NCI-H82 treated with DMSO at 0.1 percent for 48 hours (cell line): ENCODE results near the gene KCNMA1.

Source experiments
- DNase-seq: peaks from one replicate; lab custom pipeline; 2025; ENCODE audit not compliant: unreplicated experiment; lab: John Stamatoyannopoulos, UW

KCNMA1 gene

DNA sequence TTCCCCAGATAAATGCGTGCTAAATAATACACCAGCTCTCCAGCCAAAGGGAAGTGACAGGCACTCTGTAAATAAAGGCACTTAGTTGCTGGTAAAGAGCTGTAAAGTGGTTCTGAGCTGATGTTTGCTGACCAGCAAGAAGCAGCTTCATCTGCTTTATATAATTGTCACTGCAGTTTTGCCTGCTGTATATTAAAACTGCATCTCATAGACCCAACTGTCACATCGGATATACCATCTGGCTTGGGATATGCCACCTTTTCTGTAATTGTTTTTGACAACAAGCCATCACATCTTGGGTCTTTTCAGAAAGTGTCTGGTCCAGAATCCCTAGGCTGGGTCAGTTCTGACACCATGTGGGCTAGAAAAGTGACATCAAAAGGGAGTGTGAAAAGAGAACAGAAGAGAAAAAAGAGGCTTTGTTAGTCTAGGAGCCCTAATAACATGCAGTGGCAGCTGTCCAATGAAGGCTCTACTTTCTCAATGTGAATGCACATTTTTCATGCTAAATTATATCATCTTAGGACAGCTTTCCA, 697.6 kb downstream of the KCNMA1 start:
- DNase-seq: no peak

DNA sequence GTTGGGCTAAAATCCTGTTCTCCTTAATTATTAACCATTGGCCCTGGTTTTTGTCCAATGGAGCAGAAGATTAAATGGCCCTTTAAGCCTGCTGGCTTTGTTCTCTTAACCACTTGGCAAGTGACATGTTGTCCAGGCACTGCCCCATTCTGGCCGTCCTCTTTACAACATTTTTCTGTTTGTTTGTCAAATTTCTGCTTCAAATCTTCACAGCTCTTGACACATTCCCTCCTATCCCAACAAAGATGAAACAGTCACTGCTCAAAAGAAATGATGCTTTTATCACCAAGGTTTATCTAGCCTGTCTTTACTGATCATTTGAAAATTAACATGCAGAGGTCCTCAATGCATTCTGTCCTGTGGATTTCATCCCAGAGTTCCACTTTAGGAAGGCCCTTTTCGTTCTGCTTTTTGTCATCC, 700.4 kb downstream of the KCNMA1 start:
- DNase-seq: no peak

DNA sequence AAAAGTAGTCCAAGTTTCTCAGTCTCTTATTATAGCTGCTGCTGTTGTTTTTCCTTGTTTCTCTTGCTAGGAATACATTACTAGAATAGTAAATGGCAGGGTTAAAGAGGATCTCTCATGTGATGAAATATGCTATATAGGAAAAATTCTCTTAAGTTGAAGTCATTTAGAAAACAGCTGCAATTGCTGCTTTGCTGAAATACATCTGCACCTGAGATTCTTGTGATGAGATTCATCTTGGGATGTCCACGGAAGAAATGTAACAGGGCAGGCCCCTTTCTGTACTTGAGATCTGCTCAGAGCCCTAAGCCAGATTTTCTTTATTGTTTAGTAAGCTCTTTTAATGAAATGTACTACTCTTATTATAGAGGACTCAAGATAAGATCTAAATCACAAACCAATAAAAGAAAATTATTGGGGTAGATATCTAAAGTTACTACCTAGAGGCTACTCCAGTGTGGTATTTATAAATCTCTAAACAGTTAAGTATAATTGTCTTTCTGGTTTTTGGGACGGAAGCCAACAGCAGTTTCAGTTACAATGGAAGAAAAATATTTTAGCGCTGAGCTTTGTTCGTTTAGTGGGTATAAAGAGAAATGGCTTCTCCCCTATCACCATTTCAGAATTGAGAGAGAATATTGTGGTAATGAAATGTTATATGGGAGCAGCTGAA, 701.5 kb downstream of the KCNMA1 start:
- no peak for DNase-seq

DNA sequence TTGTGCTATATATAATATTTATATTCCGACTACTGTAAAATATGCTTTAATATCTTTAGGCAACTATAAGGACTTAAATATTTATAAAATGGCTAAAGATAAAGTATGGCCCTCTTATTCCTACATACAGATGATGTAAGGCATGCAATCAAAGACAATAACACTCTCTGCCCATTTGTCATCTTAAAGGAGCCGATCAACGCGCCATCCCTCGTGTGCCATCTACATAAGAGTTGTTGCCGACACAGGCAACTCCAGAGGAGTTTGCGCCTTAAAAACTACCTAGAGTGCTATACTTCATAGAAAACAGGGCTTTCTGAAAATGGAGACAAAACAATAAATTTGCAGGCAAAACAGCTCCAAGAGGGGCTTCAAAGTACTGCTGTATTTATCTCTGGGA, 709.0 kb downstream of the KCNMA1 start:
- DNase-seq: no peak

DNA sequence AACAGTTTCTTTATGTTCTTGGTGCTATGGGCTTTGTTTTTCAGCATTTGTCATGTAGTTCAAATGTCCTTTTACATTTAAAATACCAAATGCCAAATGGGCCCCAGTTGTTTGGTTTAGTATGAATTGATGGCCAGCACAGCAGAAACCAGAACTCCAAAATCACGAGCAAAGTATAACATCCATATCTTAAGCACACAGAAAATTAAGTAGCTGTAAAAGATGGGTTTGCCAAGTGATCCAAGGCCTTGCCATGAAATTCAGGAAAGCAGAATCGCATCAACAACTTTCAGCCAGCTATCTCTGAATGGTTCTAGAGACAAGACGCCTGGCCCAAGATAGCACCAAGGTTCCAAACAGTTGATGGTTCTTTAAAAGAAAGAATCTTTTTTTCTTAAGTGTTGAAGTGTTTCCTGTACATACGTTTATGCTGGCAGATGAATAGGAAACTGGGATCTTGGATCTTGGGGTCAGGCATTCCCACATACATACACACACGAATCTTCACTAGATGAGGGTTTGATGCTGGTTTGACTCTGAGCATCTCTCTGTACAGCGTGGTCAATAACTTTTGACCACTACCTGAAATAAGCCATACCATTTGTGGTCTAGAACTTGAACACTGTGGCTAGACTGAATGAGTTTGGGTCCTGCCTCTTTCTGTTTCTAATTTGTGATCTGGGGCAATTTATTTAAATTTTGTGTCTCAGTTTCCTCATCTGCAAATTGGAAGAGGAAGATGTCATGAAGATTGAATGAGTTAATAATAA, 711.8 kb downstream of the KCNMA1 start:
- no peak for DNase-seq

DNA sequence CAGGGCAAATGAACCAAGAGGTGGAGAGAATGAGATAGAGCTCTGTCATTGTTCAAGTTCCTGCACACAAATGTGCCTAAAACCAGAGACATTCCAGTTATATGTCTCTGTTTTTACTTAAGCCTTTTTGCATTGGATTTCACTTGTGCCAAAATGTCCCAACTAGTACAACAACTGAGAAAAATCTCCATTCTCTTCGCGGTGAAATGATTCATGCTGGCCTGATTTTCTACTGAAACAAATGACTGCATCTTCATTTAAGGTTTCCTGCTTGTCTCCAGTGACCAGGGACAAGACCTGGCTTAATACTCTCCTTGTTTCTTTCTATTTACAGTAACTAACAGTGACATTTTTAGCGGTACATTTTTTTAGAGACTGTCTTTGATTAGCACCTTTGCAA, 714.9 kb downstream of the KCNMA1 start:
- DNase-seq: no peak

DNA sequence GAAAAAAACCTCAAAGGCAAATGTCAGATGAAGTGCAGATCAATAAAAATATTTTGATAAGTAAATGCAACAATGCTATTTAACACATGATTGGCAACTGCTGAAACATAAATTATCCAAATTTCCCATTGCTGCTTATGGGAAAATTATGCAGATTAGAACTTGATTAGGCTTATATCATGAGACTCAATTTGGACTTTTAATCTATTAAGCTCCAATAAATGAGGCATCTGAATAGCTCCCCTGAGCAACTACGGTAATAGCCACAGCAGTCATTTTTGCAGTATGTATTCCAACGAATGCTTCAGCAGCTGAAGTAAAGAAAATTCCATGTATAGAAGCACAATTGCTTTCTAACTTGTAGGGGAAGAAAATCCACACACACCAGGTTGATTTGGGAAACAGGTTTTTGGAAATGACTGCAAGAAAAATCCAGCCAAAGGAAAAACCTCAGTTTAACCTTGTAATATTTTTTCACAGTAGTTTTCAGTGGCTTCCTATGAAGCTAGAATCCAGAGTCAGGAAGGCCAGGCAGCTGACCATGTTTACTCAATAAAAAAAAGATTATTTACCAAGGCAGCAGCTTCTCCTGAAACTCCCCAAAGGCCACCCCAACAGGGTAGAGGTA, 716.1 kb downstream of the KCNMA1 start:
- no peak for DNase-seq

DNA sequence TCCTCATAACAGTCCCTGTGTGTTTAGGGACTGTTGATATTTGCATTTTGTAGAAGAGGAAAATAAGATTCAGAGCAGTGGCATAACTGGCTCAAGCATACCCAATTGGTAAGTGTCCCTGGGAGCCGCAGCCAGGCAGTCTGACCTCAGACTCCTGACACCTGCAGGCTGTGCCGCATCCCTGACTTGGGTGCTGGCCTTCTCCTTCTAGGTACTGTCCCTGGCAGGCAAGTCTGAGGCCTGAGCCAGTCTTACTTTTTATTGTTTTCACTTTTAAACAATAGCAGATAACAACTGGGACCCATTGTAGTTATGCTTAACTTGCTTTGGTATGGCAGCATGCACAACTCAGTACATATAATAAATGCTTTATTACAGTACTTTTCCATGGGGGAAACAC, 717.0 kb downstream of the KCNMA1 start:
- DNase-seq: no peak

DNA sequence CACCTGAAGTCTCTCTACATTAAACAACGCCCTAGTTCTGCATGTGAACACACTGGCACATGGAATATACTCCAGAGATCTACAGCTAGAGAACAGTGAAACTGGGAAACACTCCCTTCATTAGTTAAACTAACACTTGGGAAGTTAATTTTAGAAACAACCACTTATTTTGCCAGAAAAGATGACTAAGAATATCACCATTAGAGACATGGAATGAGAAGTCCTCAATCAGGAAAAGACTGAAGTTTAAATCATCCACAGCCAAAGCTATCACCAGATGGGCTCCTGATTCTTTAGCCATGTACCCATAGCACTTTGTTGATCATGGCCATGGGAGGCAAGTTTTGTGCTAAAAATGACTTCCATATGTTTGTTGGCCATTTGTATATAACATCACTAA, 719.5 kb downstream of the KCNMA1 start:
- no peak for DNase-seq

DNA sequence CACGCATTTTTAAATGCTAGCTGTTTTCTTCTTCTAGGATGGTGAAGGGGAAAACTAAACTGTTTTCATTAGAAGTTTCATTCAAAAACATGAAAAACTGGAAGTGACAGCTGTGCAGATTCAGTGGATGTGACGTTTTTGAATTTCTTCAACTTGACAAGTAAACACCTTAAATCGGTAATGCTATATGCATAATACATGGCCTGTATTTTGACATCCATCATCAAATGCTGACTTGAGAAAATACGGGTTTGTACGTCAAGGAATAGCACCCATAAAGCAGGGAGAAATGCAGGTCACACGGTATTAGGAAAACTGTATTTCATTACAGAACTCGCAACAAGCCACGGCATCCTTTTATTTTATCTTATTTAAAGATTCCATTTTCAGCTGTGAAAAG, 720.5 kb downstream of the KCNMA1 start:
- no peak for DNase-seq

DNA sequence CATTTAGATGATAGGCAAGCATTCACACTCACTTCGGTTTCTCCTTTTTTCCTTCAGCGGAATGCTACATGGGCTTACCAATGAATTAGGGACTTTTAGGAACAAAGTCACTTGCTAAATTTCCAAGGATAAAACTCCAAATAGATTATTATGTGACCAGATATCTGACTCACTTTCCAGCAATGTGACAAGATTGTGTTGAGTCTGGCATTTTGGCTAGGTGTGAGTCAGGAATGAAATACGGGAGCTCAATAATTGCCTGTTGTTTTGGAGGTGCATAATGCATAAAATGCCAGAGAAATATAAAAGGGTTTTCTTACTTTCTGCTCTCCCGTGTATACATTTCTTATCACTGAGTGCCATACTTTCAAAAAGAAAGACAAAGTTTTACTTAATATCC, 721.1 kb downstream of the KCNMA1 start:
- DNase-seq: no peak

DNA sequence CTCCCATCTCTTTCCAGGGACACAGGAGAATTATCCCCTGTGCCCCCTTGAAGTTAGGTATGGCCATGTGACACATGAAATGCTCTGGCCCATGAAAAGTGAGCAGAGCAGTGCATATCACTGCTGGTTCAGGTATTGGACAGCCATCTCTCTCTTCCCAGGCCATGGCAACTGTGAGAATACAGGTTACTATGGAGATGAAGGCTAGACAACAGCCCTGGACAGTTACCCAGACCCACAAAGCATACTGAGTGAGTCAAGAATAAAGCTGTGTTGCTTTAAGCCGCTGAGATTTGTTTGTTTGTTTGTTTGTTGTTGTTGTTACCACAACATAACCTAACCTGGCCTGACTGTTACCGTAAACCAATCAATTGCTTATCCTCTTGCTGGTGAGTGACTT, 722.3 kb downstream of the KCNMA1 start:
- no peak for DNase-seq

DNA sequence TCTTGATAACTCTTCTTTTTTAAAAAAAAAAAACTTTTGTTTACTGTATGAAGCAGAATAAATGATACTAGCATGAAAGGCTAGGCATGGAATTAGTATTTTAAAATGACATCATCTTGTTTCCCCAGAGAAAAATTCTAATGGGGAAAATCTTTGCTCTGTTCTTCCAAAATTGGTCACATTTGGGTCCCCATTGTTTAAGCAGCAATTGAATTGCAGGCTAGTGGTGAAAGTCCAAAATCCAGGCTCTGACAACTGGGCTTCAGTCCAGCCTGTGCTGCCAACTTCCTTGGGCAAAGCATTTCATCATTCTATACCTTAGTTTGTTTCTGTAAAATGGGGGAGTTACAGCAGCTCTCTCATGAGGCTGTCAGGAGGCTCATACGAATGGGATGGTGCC, 726.4 kb downstream of the KCNMA1 start:
- no peak for DNase-seq

DNA sequence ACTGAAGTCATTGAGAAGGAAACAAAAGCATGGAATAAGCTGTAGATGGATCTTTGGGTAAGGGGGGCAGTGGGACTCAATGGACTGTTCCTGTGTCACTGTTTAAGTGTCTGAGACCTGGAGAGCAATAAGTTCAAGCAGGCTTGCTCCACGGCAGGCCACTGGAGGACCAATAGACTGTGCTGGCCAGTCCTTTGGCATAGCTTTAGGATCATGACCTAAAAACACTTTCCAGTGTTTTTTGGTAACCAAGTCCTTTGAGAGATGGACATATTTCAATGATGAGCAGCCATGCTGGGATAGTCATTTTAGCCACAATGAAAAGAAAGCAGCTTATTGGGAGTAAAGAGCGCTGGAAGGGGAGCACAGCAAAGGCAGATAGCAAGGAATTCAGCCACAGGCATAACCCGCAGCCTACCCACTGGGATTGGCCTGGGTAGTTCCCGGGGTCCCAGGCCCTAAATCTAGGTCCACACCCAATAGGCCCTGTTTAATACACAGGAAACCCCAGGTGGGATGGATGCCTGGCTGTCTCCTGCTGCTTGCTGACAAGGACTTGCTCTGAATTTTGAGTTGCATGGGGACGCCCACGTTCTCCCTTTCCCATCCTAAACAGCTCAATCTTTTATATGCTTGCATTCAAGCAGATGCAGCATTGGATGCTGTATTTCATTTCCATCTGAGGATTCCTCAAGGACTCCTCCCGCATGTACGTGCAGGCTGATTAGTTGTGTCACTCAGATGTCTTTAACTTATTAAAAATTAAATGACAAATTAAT, 727.2 kb downstream of the KCNMA1 start:
- DNase-seq: no peak

DNA sequence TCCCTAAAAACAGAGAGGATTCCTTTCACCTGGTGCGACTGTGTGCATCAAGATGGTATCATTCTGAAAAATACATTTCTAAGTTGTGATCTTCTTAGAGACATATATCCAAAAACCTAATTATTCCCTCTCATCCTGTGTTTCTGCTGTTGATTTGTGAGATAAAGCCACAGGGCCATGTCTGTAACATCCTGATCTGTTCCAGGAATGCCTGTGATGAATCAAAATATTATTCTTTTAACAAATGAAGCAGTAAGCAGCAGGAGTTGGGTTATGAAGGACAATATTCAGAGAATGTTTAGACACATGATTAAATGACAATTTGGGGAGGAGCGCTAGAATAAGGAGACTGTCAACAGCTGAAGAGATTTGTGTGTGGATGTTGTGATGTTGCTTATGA, 731.4 kb downstream of the KCNMA1 start:
- DNase-seq: no peak

DNA sequence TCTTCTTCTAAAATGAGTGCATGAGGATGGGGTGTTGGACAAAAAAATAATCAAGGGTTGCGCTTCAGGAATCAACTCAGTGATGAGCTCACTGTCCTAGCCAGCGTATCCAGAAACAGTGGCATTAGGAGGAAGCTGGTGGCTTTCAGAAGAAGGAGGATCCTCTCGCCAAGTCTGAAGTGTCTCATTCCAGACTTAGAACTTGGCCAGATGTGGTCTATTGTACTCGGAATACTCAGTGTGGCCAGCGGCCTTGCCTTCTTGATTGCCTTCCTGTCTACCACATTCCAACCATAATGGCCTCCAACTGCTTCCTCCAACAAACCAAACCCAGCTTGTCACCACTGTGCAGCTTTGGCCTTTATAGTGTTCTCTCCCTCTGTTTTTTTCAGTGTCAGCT, 732.4 kb downstream of the KCNMA1 start:
- no peak for DNase-seq

DNA sequence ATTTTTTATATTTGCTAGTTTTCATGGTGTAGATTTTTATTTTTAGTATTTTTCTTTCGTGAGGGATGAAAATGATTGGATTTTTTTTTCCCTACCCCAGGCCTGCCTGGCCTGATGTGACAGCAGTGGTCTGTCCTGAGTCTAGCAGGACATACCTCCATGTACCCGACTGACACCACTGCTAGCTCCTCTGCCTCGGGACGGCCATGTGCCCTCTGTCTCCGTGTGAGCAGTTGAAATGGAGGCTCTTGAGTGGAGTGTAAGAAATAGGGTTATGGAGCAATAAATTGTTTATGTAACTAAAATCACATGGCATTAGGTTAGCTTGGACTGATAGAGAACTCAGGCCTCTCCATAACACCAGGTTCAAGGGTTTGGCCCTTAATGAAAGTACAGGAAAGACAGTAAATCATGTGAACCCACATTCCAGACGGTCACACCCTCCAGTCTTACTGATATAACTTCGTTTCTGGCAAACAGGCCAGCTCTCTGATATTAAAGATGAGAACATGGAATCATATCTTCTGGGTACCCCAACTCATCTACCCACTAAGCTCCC, 734.1 kb downstream of the KCNMA1 start:
- DNase-seq: no peak

DNA sequence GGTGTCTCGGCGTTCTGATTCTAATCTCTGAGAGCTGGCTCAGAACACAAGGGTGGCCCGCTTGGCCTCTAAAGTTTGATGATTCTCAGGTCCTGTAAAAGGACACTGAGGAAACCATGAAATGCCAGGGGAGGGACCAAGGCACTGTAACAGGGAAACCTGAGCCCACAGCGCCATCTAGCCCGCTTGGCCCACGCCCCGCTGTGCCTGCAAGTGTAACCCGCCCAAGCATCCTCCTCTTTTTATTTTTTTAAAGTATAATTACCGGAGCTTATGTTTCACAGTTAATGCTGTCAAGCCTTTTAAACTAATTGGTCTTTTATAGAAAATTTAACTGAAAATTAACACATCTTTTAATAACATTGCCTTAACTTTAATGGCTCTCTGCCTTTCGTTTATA, 734.7 kb downstream of the KCNMA1 start:
- no peak for DNase-seq

DNA sequence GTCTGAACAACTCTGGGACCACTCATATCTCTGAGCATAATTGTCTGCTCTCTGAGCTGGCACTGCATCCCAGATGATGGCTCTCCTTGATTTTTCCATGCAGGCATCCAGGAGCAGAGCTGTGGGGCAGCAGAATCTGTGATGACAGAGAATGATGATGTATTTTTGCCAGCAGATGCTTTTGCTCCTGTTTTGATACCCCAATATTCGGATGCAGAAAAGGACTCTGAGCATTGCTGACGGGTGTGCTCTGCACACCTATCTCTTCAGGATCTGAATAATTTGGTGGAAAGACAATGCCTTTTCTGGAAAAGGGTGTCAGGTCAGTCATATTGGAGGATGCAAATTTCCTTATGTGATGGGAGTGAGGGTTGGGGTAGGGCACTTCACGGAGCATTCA, 735.9 kb downstream of the KCNMA1 start:
- DNase-seq: no peak

DNA sequence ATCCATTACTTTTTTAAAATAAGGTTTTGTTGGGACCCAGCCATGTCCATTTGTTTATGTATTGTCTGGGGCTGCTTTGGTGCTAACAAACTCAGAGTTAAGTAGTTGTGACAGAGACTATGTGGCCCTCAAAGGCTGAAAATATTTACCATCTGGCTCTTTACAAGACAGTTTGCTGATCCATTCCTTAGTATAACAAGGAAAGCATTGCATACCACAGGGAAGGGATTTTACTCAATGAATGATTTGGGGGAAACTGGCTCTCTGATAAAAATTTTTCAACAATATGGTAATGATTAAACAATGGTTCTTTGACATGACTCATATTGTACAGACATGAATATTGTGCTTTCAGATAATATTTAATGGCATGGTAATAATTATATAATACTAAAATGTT, 738.1 kb downstream of the KCNMA1 start:
- peak; percentile 21 for DNase-seq
